IMR-90 (cell line): ENCODE data around the gene MAP2. TPM values are rescaled to one million over a fixed set of nuclear protein-coding genes. Genes with fewer than 3 reads are reported as not detected.

ENCODE experiments used
- ATAC-seq: fragments of 200-7000 bp; cut with Tn5 transposase; 2 replicates; pipeline ENCODE4 v1.9.1; 2020; ENCODE audit warnings: low read depth, mild to moderate bottlenecking, moderate library complexity
- BruUV-seq: library from RNA; stranded (reverse); fragments of 400-500 nt; replicated peaks from 2 replicates; lab custom pipeline; 2021; lab: Mats Ljungman, UMichigan
- CTCF ChIA-PET: fragments of 300-600 bp; formaldehyde crosslinking; extraction: SDS; loops from one replicate; lab custom pipeline; 2021; ENCODE audit warnings: antibody characterized with exemption; lab: Yijun Ruan, JAX
- POLR2A ChIA-PET: fragments of 300-600 bp; sonication (Branson Sonifier 250); formaldehyde crosslinking; loops from one replicate; lab custom pipeline; 2022; ENCODE audit warnings: antibody characterized with exemption; ENCODE audit not compliant: unreplicated experiment; lab: Charles Lee
- DNase-seq: peaks from one replicate; pipeline ENCODE4 v3.0.0; 2013
- H2AFZ ChIP-seq: replicated peaks from 2 replicates; pipeline ENCODE3; 2013; ENCODE audit warnings: low read length, mild to moderate bottlenecking; ENCODE audit not compliant: poor library complexity
- H2AK5ac ChIP-seq: 2 replicates; pipeline ENCODE4 v1.6.1; 2013; ENCODE audit warnings: low read depth, low read length, inconsistent platforms
- H2AK9ac ChIP-seq: replicated peaks from 2 replicates; pipeline ENCODE3; 2013; ENCODE audit warnings: mild to moderate bottlenecking, low read depth, low read length, moderate library complexity; ENCODE audit not compliant: poor library complexity
- H2BK120ac ChIP-seq: 2 replicates; pipeline ENCODE4 v1.6.1; 2013; ENCODE audit warnings: low read depth, low read length, inconsistent platforms
- H2BK15ac ChIP-seq: 3 replicates; pipeline ENCODE4 v1.6.1; 2013; ENCODE audit warnings: low read depth, low read length, inconsistent platforms
- H2BK20ac ChIP-seq: 2 replicates; pipeline ENCODE4 v1.6.1; 2013; ENCODE audit warnings: low read depth, mild to moderate bottlenecking, inconsistent platforms, low read length, moderate library complexity
- H2BK5ac ChIP-seq: 2 replicates; pipeline ENCODE4 v1.6.1; 2013; ENCODE audit warnings: mild to moderate bottlenecking, low read depth, low read length, inconsistent platforms; ENCODE audit not compliant: poor library complexity, severe bottlenecking
- H3K14ac ChIP-seq: replicated peaks from 2 replicates; pipeline ENCODE4 v1.6.1; 2013; ENCODE audit warnings: low read depth, low read length, inconsistent platforms
- H3K18ac ChIP-seq: 2 replicates; pipeline ENCODE4 v1.6.1; 2013; ENCODE audit warnings: low read depth, low read length, control low read depth
- H3K23ac ChIP-seq: 2 replicates; pipeline ENCODE4 v1.6.1; 2013; ENCODE audit warnings: low read depth, low read length, inconsistent platforms
- H3K27ac ChIP-seq: 2 replicates; pipeline ENCODE4 v1.5.1; 2013; ENCODE audit warnings: mild to moderate bottlenecking, control low read depth, low read length; ENCODE audit not compliant: insufficient read depth
- H3K27me3 ChIP-seq: 2 replicates; pipeline ENCODE4 v1.6.1; 2013; ENCODE audit warnings: low read length; ENCODE audit not compliant: control insufficient read depth, insufficient read depth
- H3K36me3 ChIP-seq: 2 replicates; pipeline ENCODE4 v1.6.1; 2013; ENCODE audit warnings: low read length, mixed read lengths; ENCODE audit not compliant: control insufficient read depth, insufficient read depth
- H3K4ac ChIP-seq: 2 replicates; pipeline ENCODE4 v1.6.1; 2013; ENCODE audit warnings: low read depth, low read length, inconsistent platforms
- H3K4me1 ChIP-seq: 2 replicates; pipeline ENCODE4 v1.6.1; 2013; ENCODE audit warnings: low read length, mixed read lengths; ENCODE audit not compliant: control insufficient read depth, insufficient read depth
- H3K4me2 ChIP-seq: 2 replicates; pipeline ENCODE4 v1.6.1; 2013; ENCODE audit warnings: low read depth, mild to moderate bottlenecking, control low read depth, low read length, moderate library complexity
- H3K4me3 ChIP-seq: 2 replicates; pipeline ENCODE4 v1.5.1; 2013; ENCODE audit warnings: low read depth, mild to moderate bottlenecking, control low read depth, low read length, moderate library complexity; ENCODE audit not compliant: insufficient read depth
- H3K56ac ChIP-seq: 2 replicates; pipeline ENCODE4 v1.6.1; 2013; ENCODE audit warnings: low read length, inconsistent platforms; ENCODE audit not compliant: insufficient read depth; ENCODE audit errors: extremely low read depth
- H3K79me1 ChIP-seq, 2 experiments: 2 replicates each; pipeline ENCODE4 v1.6.1; 2013; ENCODE audit warnings: low read length in 2 of 2, inconsistent platforms in 1 of 2, low read depth in 1 of 2
- H3K9ac ChIP-seq: 2 replicates; pipeline ENCODE4 v1.6.1; 2013; ENCODE audit warnings: low read depth, low read length, control low read depth
- H3K9me1 ChIP-seq: 2 replicates; pipeline ENCODE4 v1.6.1; 2013; ENCODE audit warnings: low read length, inconsistent platforms; ENCODE audit not compliant: insufficient read depth
- H3K9me3 ChIP-seq: 2 replicates; pipeline ENCODE4 v1.6.1; 2013; ENCODE audit warnings: low read length; ENCODE audit not compliant: control insufficient read depth, insufficient read depth
- H4K20me1 ChIP-seq: 2 replicates; pipeline ENCODE4 v1.6.1; 2013; ENCODE audit warnings: low read length, inconsistent platforms; ENCODE audit not compliant: insufficient read depth
- H4K5ac ChIP-seq: 2 replicates; pipeline ENCODE4 v1.6.1; 2013; ENCODE audit warnings: mild to moderate bottlenecking, low read depth, low read length, control low read depth
- H4K8ac ChIP-seq, 2 experiments: 2 replicates each; pipeline ENCODE4 v1.6.1; 2013; ENCODE audit warnings: low read depth in 2 of 2, low read length in 2 of 2, control low read depth in 1 of 2, inconsistent platforms in 1 of 2
- H4K91ac ChIP-seq: 2 replicates; pipeline ENCODE4 v1.6.1; 2013; ENCODE audit warnings: low read depth, low read length, inconsistent platforms; ENCODE audit not compliant: insufficient read depth
- BHLHE40 ChIP-seq: fragments of 150-350 bp; IDR thresholded peaks from 2 replicates; pipeline ENCODE4 v1.6.1; 2016; ENCODE audit warnings: mild to moderate bottlenecking, low read depth, low read length
- CEBPB ChIP-seq: IDR thresholded peaks from 2 replicates; pipeline ENCODE4 v1.6.1; 2012; ENCODE audit warnings: low read depth, low read length, improper control_type of control experiment
- CHD1 ChIP-seq: IDR thresholded peaks from 2 replicates; pipeline ENCODE4 v1.6.1; 2012; ENCODE audit warnings: low read depth, low read length, improper control_type of control experiment
- CTCF ChIP-seq: conservative IDR thresholded peaks from 2 replicates; pipeline ENCODE4 v1.5.1; 2012; ENCODE audit warnings: mild to moderate bottlenecking, low read depth, low read length, improper control_type of control experiment
- ELK1 ChIP-seq: fragments of 150-350 bp; IDR thresholded peaks from 2 replicates; pipeline ENCODE4 v1.6.1; 2016; ENCODE audit warnings: low read depth, mild to moderate bottlenecking, low read length, moderate library complexity, borderline replicate concordance
- FOS ChIP-seq: fragments of 150-350 bp; IDR thresholded peaks from 2 replicates; pipeline ENCODE4 v1.6.1; 2016; ENCODE audit warnings: low read depth, low read length
- MAFK ChIP-seq: IDR thresholded peaks from 2 replicates; pipeline ENCODE4 v1.6.1; 2012; ENCODE audit warnings: low read depth, low read length, improper control_type of control experiment
- MAZ ChIP-seq: IDR thresholded peaks from 2 replicates; pipeline ENCODE4 v1.6.1; 2012; ENCODE audit warnings: low read depth, mild to moderate bottlenecking, low read length, improper control_type of control experiment, moderate library complexity, borderline replicate concordance
- MXI1 ChIP-seq: IDR thresholded peaks from 2 replicates; pipeline ENCODE4 v1.6.1; 2012; ENCODE audit warnings: low read depth, mild to moderate bottlenecking, low read length, moderate library complexity, borderline replicate concordance
- POLR2A ChIP-seq: IDR thresholded peaks from 2 replicates; pipeline ENCODE4 v1.6.1; 2012; ENCODE audit warnings: mild to moderate bottlenecking, low read depth, low read length
- RAD21 ChIP-seq: IDR thresholded peaks from 2 replicates; pipeline ENCODE4 v1.6.1; 2012; ENCODE audit warnings: low read length, improper control_type of control experiment
- RFX5 ChIP-seq: IDR thresholded peaks from 2 replicates; pipeline ENCODE4 v1.8.0; 2012; ENCODE audit warnings: low read depth, mild to moderate bottlenecking, low read length, moderate library complexity
- SMC3 ChIP-seq: fragments of 150-350 bp; IDR thresholded peaks from 2 replicates; pipeline ENCODE4 v1.6.1; 2016; ENCODE audit warnings: low read depth, mild to moderate bottlenecking, antibody characterized with exemption, low read length, moderate library complexity
- USF2 ChIP-seq: fragments of 150-350 bp; IDR thresholded peaks from 2 replicates; pipeline ENCODE4 v1.6.1; 2017; ENCODE audit warnings: mild to moderate bottlenecking, antibody characterized with exemption, low read length, low read depth
- WGBS, 2 experiments: methylation state at CpG; one replicate each; pipeline versions ENCODE4 v1.1.5 to v1.1.7; 2013; ENCODE audit warnings: missing lambda C conversion rate in 2 of 2; ENCODE audit not compliant: insufficient read length in 1 of 2; ENCODE audit errors: extremely low coverage in 2 of 2; 5-methylcytosine and 5-hydroxymethylcytosine counted together
- dilution Hi-C: fragments of 300-500 bp; cut with HindIII; formaldehyde crosslinking; loops from one replicate; pipeline ENCODE4 v1.14.3; 2018; ENCODE audit warnings: low sequenced_read_pairs; ENCODE audit not compliant: unreplicated experiment
- in situ Hi-C: fragments of 300-500 bp; cut with MboI; formaldehyde crosslinking; loops from 3 replicates; pipeline ENCODE4 v1.14.3; 2019; ENCODE audit warnings: low sequenced_read_pairs, inconsistent platforms, mixed read lengths
- intact Hi-C: fragments of 100-400 bp; cut with micrococcal nuclease; formaldehyde crosslinking; loops from 2 replicates; pipeline ENCODE4 v1.10.0; 2022
- polyA plus RNA-seq, 3 experiments: library from polyadenylated mRNA; depleted of rRNA; stranded (reverse); fragments of >200 nt; gene quantifications; 2 replicates each; pipeline ENCODE4 v1.2.3, GENCODE V29; 2012; ENCODE audit warnings: low replicate concordance in 1 of 3
- total RNA-seq: library from RNA; depleted of rRNA; stranded (reverse); fragments of >200 nt; gene quantifications from 2 replicates; pipeline ENCODE4 v1.2.3, GENCODE V29; 2012

MAP2 gene
- total and polyA plus RNA-seq, 2 of the 4 experiments (the other 2 are of a cell fraction) = 0.29 to 0.36 TPM

- CTCF ChIA-PET = no interaction called here
These were observed 21.6 kb downstream of the MAP2 start for GRCh38 chr2:209445485-209445884.

More at GRCh38 chr2:209445485-209445884, 21.6 kb downstream of the MAP2 start:
- H2BK5ac ChIP-seq = no peak overlapping the region
- DNase-seq (no peak), ATAC-seq (no peak)
- no peaks in the 10 kb centered on the region for H3K27me3 ChIP-seq
- H2AK5ac ChIP-seq = no peak overlapping the region
- dilution Hi-C loops (no loop called here), in situ Hi-C loops (no loop called here), intact Hi-C loops (no loop called here)
- no peaks in the 10 kb centered on the region for H4K20me1 ChIP-seq
- no peak overlapping the region for H3K14ac ChIP-seq
- POLR2A ChIA-PET = no interaction called here
- no peak overlapping the region for H2AK9ac ChIP-seq
- H2AFZ ChIP-seq = no peak overlapping the region
- H3K4me1 ChIP-seq = no peaks in the 10 kb centered on the region
- H3K9me3 ChIP-seq = no peaks in the 10 kb centered on the region
- no CpG with 5 or more reads among the region's 2 CpGs for WGBS, 2 experiments
- no peak overlapping the region for H2BK20ac ChIP-seq
- H4K91ac ChIP-seq = no peak overlapping the region
- H3K18ac ChIP-seq = no peak overlapping the region
- no peak overlapping the region for H4K8ac ChIP-seq
- H2BK120ac ChIP-seq = no peak overlapping the region
- no peaks in the 10 kb centered on the region for H3K79me1 ChIP-seq
- TF ChIP-seq ELK1 (no peak), BHLHE40 (no peak), POLR2A (no peak), CHD1 (no peak), RFX5 (no peak), SMC3 (no peak), MAFK (no peak), RAD21 (no peak), FOS (no peak), MXI1 (no peak), CTCF (no peak), CEBPB (no peak), USF2 (no peak), MAZ (no peak)
- H3K4me2 ChIP-seq = no peak overlapping the region
- H3K4ac ChIP-seq = no peak overlapping the region
- no peak overlapping the region for H3K23ac ChIP-seq
- H4K5ac ChIP-seq = no peak overlapping the region
- H3K9me1 ChIP-seq = no peaks in the 10 kb centered on the region
- H3K9ac ChIP-seq = no peak overlapping the region
- BruUV-seq = no TSS peak
- H3K27ac ChIP-seq = no peak overlapping the region
- H3K56ac ChIP-seq = no peak overlapping the region
- no peaks in the 10 kb centered on the region for H3K36me3 ChIP-seq
- H2BK15ac ChIP-seq = no peak overlapping the region
- H3K4me3 ChIP-seq = no peak overlapping the region
